Fibroblast of skin of back (primary cell): ENCODE results near the gene SLC6A13. TPM values are rescaled to one million over a fixed set of nuclear protein-coding genes. Genes with fewer than 3 reads are reported as not detected.
A peak's percentile ranks its signal among the peaks of the same experiment; 100 is the strongest.
"Not testable (repeated sequence)": the region's sequence is repeated elsewhere in the genome, so short reads cannot be mapped to it uniquely, and the experiment has no call there.

ENCODE experiments used
- DNase-seq: peaks from one replicate; pipeline ENCODE4 v3.0.0-alpha.2; 2013
- polyA plus RNA-seq, 2 experiments: library from polyadenylated mRNA; unstranded; fragments of 120-200 nt; gene quantifications; one replicate each; pipeline ENCODE4 v1.2.1, GENCODE V29; 2013; ENCODE audit not compliant: insufficient read length in 2 of 2

The SLC6A13 gene
- polyA plus RNA-seq (2013, experiment 1 of 2; ENCODE audit: insufficient read length), result not detected
- not detected for polyA plus RNA-seq (2013, experiment 2 of 2; ENCODE audit: insufficient read length)

DNA sequence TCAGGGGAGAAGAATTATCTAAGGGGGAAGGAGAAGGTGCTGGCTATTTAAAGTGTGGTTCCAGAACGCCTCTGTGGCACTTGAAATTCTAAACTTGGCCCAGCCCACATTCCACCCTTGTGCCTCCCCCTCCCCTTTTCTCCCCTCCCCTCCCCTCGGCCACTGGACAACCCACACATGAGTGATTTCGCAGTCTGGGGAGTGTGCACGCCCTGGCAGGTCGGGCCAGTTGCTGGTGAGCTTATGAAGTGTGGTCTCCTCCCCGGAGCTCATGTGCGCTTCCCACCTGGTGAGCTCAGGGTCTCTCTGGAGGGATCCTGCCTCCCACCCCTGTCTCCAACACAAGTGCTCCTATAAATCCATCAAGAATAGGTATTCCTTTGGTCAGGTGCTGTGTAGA, at the start of gene SLC6A13:
TSS of gene SLC6A13 (minus strand) at position 20 of the 400 bp plus-strand sequence. CDS start 2,784 bp downstream, outside the sequence.
- no peak for DNase-seq

GRCh38 chr12:308511-308910, 45.9 kb upstream of the SLC6A13 start:
- DNase-seq, result no peak

DNA sequence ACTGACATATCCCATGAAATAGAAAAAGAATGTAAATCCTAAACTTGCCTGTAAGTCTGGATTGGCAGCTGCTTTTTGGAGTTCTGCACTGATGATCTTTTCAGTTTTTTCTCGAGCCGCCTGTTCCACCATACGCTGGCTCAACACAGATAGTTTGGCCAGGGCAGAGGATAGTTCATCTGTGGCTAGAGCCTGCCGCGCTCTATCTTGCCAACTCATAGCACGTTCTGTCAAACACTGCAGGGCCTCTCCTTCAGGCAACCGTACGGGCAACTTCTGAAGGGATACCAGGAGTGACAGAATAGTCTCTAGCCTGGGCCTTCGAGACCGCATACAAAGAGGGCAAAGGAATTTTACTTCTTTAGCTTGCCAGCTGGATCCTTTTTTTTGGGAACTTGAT, 44.8 kb upstream of the SLC6A13 start:
- no peak for DNase-seq

DNA sequence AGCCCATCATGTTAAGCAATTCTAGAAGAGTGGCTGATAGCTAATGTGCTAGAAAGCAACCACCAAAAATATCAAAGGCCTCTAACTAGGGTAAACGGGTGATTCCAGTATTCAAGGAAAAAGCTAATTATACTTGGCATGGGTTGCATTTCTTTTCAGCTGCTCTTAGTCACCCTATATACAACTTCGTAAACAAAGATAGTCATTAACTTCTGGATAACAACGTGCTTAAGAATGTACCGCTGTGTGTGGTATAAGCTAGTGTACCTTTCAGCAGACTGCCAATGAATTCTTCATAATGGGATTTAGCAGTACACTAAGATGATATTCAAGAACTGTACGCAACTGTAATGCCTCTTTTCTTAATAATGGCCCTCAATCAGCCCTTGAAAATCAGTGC, 42.2 kb upstream of the SLC6A13 start:
- DNase-seq, result no peak

- DNase-seq, result not testable (repeated sequence)
Measured at GRCh38 chr12:302766-303165, 40.1 kb upstream of the SLC6A13 start.

DNA sequence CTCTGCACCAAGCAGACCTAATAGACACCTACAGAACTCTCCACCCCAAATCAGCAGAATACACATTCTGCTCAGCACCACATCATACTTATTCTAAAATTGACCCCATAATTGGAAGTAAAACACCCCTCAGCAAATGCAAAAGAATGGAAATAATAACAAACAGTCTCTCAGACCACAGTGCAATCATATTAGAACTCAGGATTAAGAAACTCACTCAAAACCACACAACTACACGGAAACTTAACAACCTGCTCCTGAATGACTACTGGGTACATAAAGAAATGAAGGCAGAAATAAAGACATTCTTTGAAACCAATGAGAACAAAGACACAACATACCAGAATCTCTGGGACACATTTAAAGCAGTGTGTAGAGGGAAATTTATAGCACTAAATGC, 37.5 kb upstream of the SLC6A13 start:
- not testable (repeated sequence) for DNase-seq

GRCh38 chr12:299511-299910, 36.9 kb upstream of the SLC6A13 start:
- not testable (repeated sequence) for DNase-seq

- DNase-seq, result not testable (repeated sequence)
Measured at GRCh38 chr12:298059-298458, 35.4 kb upstream of the SLC6A13 start.

DNA sequence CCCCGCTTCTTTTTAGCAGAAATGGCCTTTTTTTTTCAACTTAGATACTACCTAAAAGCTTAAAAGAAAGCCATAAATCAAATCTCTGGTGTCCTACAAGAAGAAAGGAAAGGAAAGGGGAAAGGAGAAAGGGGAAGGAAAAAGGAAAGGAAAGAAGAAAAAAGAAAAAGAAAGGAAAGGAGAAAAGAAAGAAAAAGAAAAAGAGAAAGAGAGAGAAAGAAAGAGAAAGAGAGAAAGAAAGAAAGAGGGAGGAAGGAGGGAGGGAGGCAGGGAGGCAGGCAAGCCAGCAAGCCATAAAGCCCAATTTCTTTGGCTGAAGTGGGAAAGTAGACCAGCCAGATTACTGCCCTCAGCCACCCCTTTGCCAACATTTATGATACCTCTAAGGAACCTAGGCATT, 32.5 kb upstream of the SLC6A13 start:
- DNase-seq, result no peak

DNA sequence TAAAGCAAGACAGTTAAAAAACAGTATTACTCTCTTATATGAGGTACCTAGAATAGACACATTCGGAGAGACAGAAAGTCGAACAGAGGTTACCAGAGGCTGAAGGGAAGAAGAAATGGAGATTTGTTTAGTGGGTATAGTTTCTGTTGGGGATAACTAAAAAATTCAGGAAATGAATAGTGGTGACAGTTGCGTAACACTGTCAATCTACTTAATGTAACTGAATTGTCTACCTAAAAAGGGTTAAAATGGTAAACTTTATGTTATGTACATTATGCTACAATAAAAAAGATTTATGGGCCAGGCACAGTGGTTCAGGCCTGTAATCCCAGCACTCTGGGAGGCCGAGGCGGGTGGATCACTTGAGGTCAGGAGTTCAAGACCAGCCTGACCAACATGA, 30.6 kb upstream of the SLC6A13 start:
- no peak for DNase-seq

GRCh38 chr12:292186-292585, 29.6 kb upstream of the SLC6A13 start:
- no peak for DNase-seq

DNA sequence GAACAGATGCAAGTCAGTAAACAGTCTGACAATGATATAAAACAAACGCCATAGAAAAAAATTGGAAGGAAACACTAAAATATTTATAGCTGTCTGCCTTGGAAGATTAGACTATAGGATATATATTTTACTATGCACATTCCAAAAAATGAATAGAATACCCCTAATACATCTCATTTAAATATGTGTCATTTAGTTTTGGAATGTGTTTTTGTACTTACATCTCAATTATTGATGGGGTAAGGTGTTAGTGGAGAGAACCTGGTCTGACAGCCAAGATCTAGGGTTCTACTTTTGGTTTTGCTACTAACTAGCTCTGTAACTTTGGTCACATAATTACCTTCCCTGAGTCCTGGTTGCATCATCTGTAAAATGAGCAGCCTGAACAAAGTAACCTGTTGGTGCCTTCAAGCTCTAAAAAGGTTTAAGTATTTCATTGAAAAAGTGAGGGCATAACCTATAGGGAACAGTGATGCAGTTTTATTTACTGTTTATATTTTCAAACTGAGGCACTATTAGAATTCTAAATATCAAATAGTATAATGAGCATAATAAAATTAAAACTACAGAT, 28.6 kb upstream of the SLC6A13 start:
- DNase-seq, result no peak

- peak; percentile 66 for DNase-seq
Measured at GRCh38 chr12:288687-289086, 26.1 kb upstream of the SLC6A13 start.

DNA sequence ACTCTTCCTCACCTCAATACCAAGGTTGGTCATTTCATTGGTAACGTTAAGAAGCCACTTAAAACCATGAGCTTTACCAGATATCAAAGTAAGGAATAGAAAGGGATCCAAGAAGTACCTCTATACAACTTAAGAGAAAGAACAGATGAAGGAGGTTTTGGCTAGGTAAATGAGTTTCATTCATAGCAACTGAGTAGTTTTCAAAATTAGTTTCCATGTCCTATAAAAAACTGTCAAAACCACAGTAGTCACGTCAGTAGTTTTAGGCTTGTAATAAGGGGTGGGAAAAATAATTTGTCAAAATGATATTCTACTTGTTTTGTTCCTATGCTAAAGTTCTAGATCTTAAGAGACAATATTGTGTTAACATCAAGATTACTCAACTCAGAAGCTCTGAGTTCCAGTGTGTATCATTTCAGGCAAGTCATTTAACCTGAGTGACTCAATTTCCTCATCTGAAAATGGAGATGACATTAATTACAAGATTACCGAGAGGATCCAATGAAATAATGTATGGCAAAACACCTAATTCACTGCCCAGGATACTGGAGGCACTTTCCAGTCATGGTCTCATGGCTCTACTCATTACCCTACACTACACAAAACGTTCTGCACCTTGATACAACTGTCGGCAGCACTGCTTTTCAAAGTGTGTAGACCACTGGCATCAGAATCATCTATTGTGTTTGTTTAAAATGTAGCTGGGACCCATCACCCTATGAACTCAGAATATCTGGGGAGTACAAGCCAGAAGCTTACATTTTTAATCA, 24.1 kb upstream of the SLC6A13 start:
- DNase-seq, result no peak

- DNase-seq, result no peak
Measured at GRCh38 chr12:278046-278445, 15.4 kb upstream of the SLC6A13 start.

GRCh38 chr12:275812-276211, 13.2 kb upstream of the SLC6A13 start:
- DNase-seq, result no peak

GRCh38 chr12:273382-273781, 10.7 kb upstream of the SLC6A13 start:
- DNase-seq, result no peak

DNA sequence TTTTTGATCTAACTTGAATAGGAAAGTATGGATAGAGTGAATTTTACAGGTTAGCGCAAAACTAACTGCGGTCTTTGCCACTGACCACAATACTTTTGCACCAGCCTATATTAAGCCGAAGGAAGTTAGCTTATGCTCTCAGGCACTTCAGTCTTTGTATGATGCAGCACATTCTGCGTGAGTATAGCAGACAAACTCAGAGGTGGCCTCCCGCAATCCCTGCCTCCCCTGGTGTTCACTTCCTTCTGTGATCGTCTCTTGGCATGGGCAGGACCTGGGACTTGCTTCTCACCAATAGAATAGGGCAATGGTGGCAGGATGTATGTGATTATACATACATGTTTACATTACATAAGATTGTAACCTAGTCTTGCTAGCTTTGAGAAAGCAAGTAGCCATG, 10.3 kb upstream of the SLC6A13 start:
- no peak for DNase-seq

DNA sequence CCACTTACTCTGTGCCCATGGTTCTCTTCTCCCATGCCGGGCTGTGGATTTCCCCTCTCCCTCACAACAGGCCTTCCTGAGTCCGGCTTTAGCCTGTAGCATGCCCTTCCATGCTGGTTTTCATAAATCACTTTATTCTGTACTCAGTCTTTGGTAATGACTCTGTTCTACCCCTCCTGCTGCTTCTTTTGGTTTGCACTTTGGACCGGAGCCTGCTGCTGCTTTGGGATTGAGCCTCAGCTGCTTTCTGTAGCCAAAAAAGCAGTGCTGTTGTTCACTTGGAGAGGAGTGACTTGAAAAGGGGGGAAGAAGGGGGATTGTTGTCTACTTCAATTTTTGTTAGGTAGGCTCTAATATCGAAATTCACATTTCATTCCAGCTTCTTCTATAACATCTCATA, 8.5 kb upstream of the SLC6A13 start:
- DNase-seq, result no peak

GRCh38 chr12:269191-269590, 6.6 kb upstream of the SLC6A13 start:
- DNase-seq, result no peak

DNA sequence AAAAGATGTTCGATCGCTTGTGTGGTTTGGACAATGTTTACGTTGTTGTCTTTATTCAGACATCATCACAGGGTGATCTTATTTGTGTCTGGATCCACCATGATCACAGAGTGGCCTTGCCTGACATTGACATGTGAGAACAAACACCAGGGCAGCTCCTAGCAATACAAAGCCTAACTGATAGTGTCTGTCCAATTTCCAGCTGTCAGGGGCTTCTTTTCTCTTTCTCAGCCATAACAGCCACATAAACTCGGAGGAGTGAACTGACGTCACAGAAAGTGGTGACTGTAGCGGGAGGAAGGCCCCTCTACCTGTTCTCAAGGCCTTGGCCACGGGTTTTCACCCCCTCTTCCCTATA, 5.8 kb upstream of the SLC6A13 start:
- DNase-seq, result no peak

DNA sequence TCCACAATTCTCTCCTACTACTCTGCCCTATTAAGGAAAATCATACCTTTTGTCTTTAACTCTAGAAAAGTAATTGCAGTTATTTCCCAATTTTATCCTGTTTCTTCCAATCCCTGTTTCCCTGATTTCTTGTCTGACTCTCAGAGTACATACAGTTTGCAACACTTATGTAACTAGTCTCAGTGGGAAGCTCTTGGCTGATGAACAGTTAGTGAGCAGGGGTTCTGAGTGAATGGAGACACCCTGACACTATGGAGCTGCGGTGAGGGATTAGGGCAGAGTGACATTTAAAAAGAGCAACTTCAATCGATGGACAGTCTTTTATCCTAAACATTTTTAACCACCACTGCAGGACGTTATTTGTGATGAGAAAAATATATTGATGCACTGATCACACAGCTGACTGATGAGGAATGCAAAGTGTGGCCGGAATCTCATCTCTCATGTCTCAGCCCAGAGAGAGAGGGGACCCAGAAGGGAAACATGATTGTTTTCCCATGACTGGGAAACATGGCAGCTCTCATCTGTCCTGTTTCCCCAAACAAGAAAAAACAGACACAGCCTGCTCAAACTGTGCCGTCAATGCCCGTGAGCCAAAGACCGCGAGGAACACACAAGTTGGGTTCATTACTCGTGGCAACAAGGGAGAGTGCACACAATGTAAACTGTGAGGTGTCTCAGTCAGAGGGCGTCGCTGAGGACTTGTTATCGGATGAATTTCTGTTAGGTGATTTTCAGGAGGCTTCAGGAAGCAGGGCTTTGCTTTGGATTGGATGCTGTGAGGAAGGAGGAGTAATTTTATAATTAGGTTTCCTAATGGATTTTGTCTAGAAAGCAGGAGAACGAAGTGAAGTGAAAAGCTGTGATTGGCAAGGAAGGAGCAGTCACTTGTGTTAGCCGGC, 5.2 kb upstream of the SLC6A13 start:
- DNase-seq, result no peak

GRCh38 chr12:265096-265495, 2.5 kb upstream of the SLC6A13 start:
- DNase-seq, result no peak
